H9 (cell line): ENCODE data around the gene CTSL. TPM values are rescaled to one million over a fixed set of nuclear protein-coding genes. Genes with fewer than 3 reads are reported as not detected.

ENCODE experiments used
- DNase-seq: peaks from one replicate; pipeline ENCODE4 v3.0.0-alpha.2; 2017
- H2AFZ ChIP-seq: one replicate; pipeline ENCODE4 v1.6.1; 2013; ENCODE audit warnings: mild to moderate bottlenecking, low read length, control low read depth, moderate library complexity
- H2AK5ac ChIP-seq: 2 replicates; pipeline ENCODE4 v1.6.1; 2013; ENCODE audit warnings: low read length, control low read depth, mixed read lengths; ENCODE audit not compliant: insufficient read length
- H2BK120ac ChIP-seq: one replicate; pipeline ENCODE4 v1.6.1; 2013; ENCODE audit warnings: low read depth, mild to moderate bottlenecking, low read length, control low read depth, inconsistent platforms; ENCODE audit not compliant: poor library complexity, severe bottlenecking
- H2BK12ac ChIP-seq: 2 replicates; pipeline ENCODE4 v1.6.1; 2013; ENCODE audit warnings: low read length, control low read depth, mixed read lengths, low read depth; ENCODE audit not compliant: insufficient read length
- H2BK15ac ChIP-seq: 2 replicates; pipeline ENCODE4 v1.6.1; 2013; ENCODE audit warnings: low read depth, low read length, control low read depth
- H2BK20ac ChIP-seq: one replicate; pipeline ENCODE4 v1.6.1; 2013; ENCODE audit warnings: low read depth, mild to moderate bottlenecking, low read length, control low read depth, inconsistent platforms; ENCODE audit not compliant: poor library complexity, severe bottlenecking
- H2BK5ac ChIP-seq: 2 replicates; pipeline ENCODE4 v1.6.1; 2013; ENCODE audit warnings: low read length, control low read depth, mixed read lengths; ENCODE audit not compliant: insufficient read length
- H3K14ac ChIP-seq: 2 replicates; pipeline ENCODE4 v1.6.1; 2013; ENCODE audit warnings: low read length, control low read depth; ENCODE audit not compliant: insufficient read depth
- H3K18ac ChIP-seq: 2 replicates; pipeline ENCODE4 v1.6.1; 2013; ENCODE audit warnings: low read depth, mild to moderate bottlenecking, mixed read lengths, low read length, control low read depth; ENCODE audit not compliant: insufficient read length
- H3K23ac ChIP-seq: 2 replicates; pipeline ENCODE4 v1.6.1; 2013; ENCODE audit warnings: low read length, control low read depth, mixed read lengths, low read depth; ENCODE audit not compliant: insufficient read length
- H3K23me2 ChIP-seq: 2 replicates; pipeline ENCODE4 v1.6.1; 2013; ENCODE audit warnings: low read depth, mild to moderate bottlenecking, mixed read lengths, low read length, control low read depth; ENCODE audit not compliant: insufficient read length, poor library complexity, severe bottlenecking
- H3K27ac ChIP-seq: 2 replicates; pipeline ENCODE4 v1.5.1; 2013; ENCODE audit warnings: low read length, control low read depth, mixed read lengths, low read depth; ENCODE audit not compliant: insufficient read length
- H3K27me3 ChIP-seq: 2 replicates; pipeline ENCODE4 v1.6.1; 2013; ENCODE audit warnings: low read length, control low read depth, inconsistent platforms; ENCODE audit not compliant: insufficient read depth
- H3K4ac ChIP-seq: 2 replicates; pipeline ENCODE4 v1.6.1; 2013; ENCODE audit warnings: low read depth, mild to moderate bottlenecking, control low read depth, inconsistent platforms, low read length, moderate library complexity
- H3K4me1 ChIP-seq: 2 replicates; pipeline ENCODE4 v1.6.1; 2013; ENCODE audit warnings: low read length, control low read depth, inconsistent platforms; ENCODE audit not compliant: insufficient read depth
- H3K4me2 ChIP-seq: 2 replicates; pipeline ENCODE4 v1.6.1; 2013; ENCODE audit warnings: low read length, control low read depth, mixed read lengths; ENCODE audit not compliant: insufficient read length, insufficient read depth
- H3K56ac ChIP-seq: 2 replicates; pipeline ENCODE4 v1.6.1; 2013; ENCODE audit warnings: low read depth, mild to moderate bottlenecking, mixed read lengths, low read length, control low read depth; ENCODE audit not compliant: insufficient read length
- H3K79me1 ChIP-seq: 2 replicates; pipeline ENCODE4 v1.6.1; 2013; ENCODE audit warnings: low read depth, mild to moderate bottlenecking, moderate library complexity, low read length, control low read depth, inconsistent platforms; ENCODE audit not compliant: insufficient read depth, poor library complexity, severe bottlenecking
- H3K79me2 ChIP-seq: 2 replicates; pipeline ENCODE4 v1.6.1; 2013; ENCODE audit warnings: low read length, control low read depth, inconsistent platforms; ENCODE audit not compliant: insufficient read depth
- H3K9ac ChIP-seq: 2 replicates; pipeline ENCODE4 v1.6.1; 2013; ENCODE audit warnings: low read length, control low read depth, mixed read lengths; ENCODE audit not compliant: insufficient read length; ENCODE audit errors: extremely low read depth
- H3K9me3 ChIP-seq: one replicate; pipeline ENCODE4 v1.6.1; 2013; ENCODE audit warnings: low read depth, low read length, inconsistent platforms; ENCODE audit not compliant: control insufficient read depth
- H3T11ph ChIP-seq: one replicate; pipeline ENCODE4 v1.6.1; 2013; ENCODE audit warnings: mild to moderate bottlenecking, low read length, control low read depth, inconsistent platforms
- H4K20me1 ChIP-seq: one replicate; pipeline ENCODE4 v1.6.1; 2013; ENCODE audit not compliant: control insufficient read depth, insufficient read length, insufficient read depth
- H4K5ac ChIP-seq: 2 replicates; pipeline ENCODE4 v1.6.1; 2013; ENCODE audit warnings: low read depth, mild to moderate bottlenecking, mixed read lengths, low read length, control low read depth; ENCODE audit not compliant: insufficient read length
- H4K8ac ChIP-seq: replicated peaks from 2 replicates; pipeline ENCODE4 v1.6.1; 2013; ENCODE audit warnings: low read length, control low read depth, mixed read lengths, low read depth; ENCODE audit not compliant: insufficient read length
- H4K91ac ChIP-seq: 2 replicates; pipeline ENCODE4 v1.6.1; 2013; ENCODE audit warnings: low read depth, mild to moderate bottlenecking, moderate library complexity, mixed read lengths, low read length, control low read depth; ENCODE audit not compliant: insufficient read length
- H3K27ac Mint-ChIP-seq, 3 experiments: 2 replicates in 2 of 3; 3 replicates in 1 of 3; pipeline ENCODE4 v1.8.0; 2020 to 2021; ENCODE audit warnings: mixed read lengths in 3 of 3, mild to moderate bottlenecking in 1 of 3, moderate library complexity in 1 of 3
- H3K27me3 Mint-ChIP-seq: 2 replicates; pipeline ENCODE4 v1.8.0; 2021; ENCODE audit warnings: low read depth, mild to moderate bottlenecking, moderate library complexity, mixed read lengths
- H3K36me3 Mint-ChIP-seq, 3 experiments: 2 replicates in 2 of 3; 3 replicates in 1 of 3; pipeline ENCODE4 v1.8.0; 2020 to 2021; ENCODE audit warnings: low read depth in 3 of 3, mixed read lengths in 3 of 3; ENCODE audit not compliant: insufficient read depth in 1 of 3
- H3K4me1 Mint-ChIP-seq, 2 experiments: 2 replicates each; pipeline ENCODE4 v1.8.0; 2020; ENCODE audit warnings: mixed read lengths in 2 of 2
- H3K4me3 Mint-ChIP-seq, 2 experiments: 2 replicates in 1 of 2; 3 replicates in 1 of 2; pipeline ENCODE4 v1.8.0; 2020 to 2021; ENCODE audit warnings: mild to moderate bottlenecking in 2 of 2, mixed read lengths in 2 of 2, moderate library complexity in 1 of 2
- H3K9me3 Mint-ChIP-seq, 2 experiments: 2 replicates in 1 of 2; 3 replicates in 1 of 2; pipeline ENCODE4 v1.8.0; 2020; ENCODE audit warnings: mild to moderate bottlenecking in 2 of 2, mixed read lengths in 2 of 2, moderate library complexity in 1 of 2
- WGBS: extraction: QIAGEN DNeasy Blood & Tissue Kit; methylation state at CpG from one replicate; pipeline ENCODE4 v1.1.7; 2013; ENCODE audit warnings: missing lambda C conversion rate, low lambda C conversion rate, mixed read lengths; ENCODE audit not compliant: insufficient read length; ENCODE audit errors: extremely low coverage; 5-methylcytosine and 5-hydroxymethylcytosine counted together
- total RNA-seq: library from RNA; stranded (reverse); gene quantifications from 2 replicates; pipeline ENCODE4 v1.2.1, GENCODE V29; 2021
- TF ChIP-seq, protein P1 (sequence below): fragments of 200-600 bp; sonication (generic); conservative IDR thresholded peaks from 3 replicates; pipeline ENCODE4 v1.8.0; 2021; ENCODE audit warnings: antibody characterized with exemption, mild to moderate bottlenecking

CTSL gene
- total RNA-seq, 1 experiment from 2014 or later, result 28.9 TPM

DNA sequence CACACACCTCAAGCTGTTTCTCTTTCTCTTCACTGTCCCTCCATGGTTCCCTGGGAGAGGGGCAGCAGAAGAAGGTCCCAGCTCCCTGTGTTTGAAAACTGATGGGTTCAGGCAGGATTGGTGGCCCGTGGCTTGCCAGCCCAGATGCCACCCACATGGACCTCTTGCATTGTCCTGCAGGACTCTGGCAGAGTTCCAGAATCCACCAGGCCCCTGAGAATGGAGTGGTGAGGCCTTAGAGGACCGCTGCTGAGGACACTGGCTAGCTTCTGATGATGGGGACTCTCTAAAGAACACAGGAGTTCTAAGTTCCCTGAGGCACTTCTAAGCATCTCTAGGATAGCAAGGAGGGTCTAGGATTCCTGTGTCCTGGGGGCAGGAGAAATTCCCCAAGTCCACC lies 24.8 kb downstream of the CTSL start:
- Histone ChIP-seq H3K14ac (no peak overlapping the region), H4K91ac (no peak overlapping the region), H3K23me2 (no peaks in the 10 kb centered on the region), H4K8ac (no peak overlapping the region), H2BK5ac (no peak overlapping the region), H3K4me1 (no peaks in the 10 kb centered on the region; the same call in 1 of the 2 replicates), H2BK20ac (no peak overlapping the region), H2BK12ac (no peak overlapping the region), H4K5ac (no peak overlapping the region), H3K4ac (no peak overlapping the region), H3K79me1 (no peaks in the 10 kb centered on the region), H2BK120ac (no peak overlapping the region), H3K27ac (no peak overlapping the region), H2AK5ac (no peak overlapping the region), H3K27me3 (no peaks in the 10 kb centered on the region), H3K79me2 (no peaks in the 10 kb centered on the region), H3K9ac (no peak overlapping the region), H3K23ac (no peak overlapping the region), H3T11ph (no peak overlapping the region), H2AFZ (no peak overlapping the region), H3K4me2 (no peak overlapping the region), H2BK15ac (no peak overlapping the region), H3K18ac (no peak overlapping the region), H3K56ac (no peak overlapping the region), H4K20me1 (no peaks in the 10 kb centered on the region), H3K9me3 (peaks cover 4% of the 10 kb centered on the region)
- Mint-ChIP-seq H3K4me3 (no peak overlapping the region), H3K36me3 (peaks cover 0 to 6% (median 1%) of the 10 kb centered on the region in 3 experiments; a peak in 3 of 7 replicates), H3K4me1 (peaks cover 5 to 7% of the 10 kb centered on the region in 2 experiments), H3K27me3 (peaks cover 2% of the 10 kb centered on the region; the same call in 1 of the 2 replicates), H3K27ac (no peak overlapping the region), H3K9me3 (peaks cover 7 to 12% of the 10 kb centered on the region in 2 experiments)
- TF ChIP-seq, protein P1, sequence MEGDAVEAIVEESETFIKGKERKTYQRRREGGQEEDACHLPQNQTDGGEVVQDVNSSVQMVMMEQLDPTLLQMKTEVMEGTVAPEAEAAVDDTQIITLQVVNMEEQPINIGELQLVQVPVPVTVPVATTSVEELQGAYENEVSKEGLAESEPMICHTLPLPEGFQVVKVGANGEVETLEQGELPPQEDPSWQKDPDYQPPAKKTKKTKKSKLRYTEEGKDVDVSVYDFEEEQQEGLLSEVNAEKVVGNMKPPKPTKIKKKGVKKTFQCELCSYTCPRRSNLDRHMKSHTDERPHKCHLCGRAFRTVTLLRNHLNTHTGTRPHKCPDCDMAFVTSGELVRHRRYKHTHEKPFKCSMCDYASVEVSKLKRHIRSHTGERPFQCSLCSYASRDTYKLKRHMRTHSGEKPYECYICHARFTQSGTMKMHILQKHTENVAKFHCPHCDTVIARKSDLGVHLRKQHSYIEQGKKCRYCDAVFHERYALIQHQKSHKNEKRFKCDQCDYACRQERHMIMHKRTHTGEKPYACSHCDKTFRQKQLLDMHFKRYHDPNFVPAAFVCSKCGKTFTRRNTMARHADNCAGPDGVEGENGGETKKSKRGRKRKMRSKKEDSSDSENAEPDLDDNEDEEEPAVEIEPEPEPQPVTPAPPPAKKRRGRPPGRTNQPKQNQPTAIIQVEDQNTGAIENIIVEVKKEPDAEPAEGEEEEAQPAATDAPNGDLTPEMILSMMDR, result no peak
- no peak for DNase-seq
- no CpG with 5 or more reads among the region's 2 CpGs for WGBS
